ENCODE measurements around the gene P2RY12.

P2RY12 gene

DNA sequence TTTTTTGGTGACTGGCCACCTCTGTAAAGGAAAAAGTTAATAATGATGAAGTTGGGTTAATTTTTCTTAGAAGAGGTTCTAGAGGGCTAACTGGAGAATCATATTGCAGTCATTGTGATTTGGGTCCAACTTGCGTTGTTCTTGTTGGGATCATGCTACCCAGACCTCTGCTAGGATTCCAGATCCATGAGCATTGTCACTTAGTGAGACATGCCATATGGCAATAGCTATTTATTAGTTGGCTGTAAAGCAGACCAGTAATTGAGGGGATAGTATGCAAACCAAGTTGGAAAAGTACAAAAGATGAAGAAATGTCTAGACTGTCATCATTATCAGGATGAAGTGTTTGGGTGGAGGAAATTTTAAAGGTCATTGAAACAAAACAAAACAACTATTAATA lies 30.7 kb upstream of the P2RY12 start:
- Histone ChIP-seq H3K27me3 (replicated peaks; ENCODE audit: control insufficient read depth, insufficient read depth, low read length, poor library complexity, severe bottlenecking) (no peaks in the 10 kb centered on the region), H3K4me3 (ENCODE audit: insufficient read depth, low read depth, low read length, poor library complexity, severe bottlenecking) (no peak overlapping the region), H3K36me3 (ENCODE audit: control insufficient read depth, insufficient read depth, low read length) (no peaks in the 10 kb centered on the region)

DNA sequence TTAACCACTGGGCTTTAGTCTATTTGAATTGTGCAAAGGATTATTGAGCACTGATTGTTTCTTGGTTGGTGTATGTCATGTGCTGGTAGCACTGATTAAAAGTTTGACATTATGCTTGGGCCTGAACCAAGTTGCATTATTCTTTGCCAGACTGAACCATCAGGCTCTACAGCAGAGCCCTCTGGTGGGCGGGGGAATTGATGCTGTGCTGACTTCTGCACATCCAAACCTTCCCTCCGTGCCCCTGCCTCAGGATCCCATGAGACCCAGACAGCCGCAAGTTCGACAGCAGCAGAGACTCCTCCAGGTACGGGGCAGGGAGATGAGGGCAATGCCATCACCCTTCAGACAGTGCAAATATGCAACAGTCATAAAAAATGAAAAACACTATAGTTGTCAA lies 28.4 kb upstream of the P2RY12 start:
- Histone ChIP-seq H3K27ac (ENCODE audit: insufficient read depth, low read length, poor library complexity, severe bottlenecking) (no peak overlapping the region), H3K4me1 (ENCODE audit: control insufficient read depth, insufficient read depth, low read length, poor library complexity, severe bottlenecking) (no peaks in the 10 kb centered on the region), H3K9me3 (ENCODE audit: control insufficient read depth, low read length) (no peaks in the 10 kb centered on the region), H3K4me3 (ENCODE audit: insufficient read depth, low read depth, low read length, poor library complexity, severe bottlenecking) (no peak overlapping the region), H3K27me3 (replicated peaks; ENCODE audit: control insufficient read depth, insufficient read depth, low read length, poor library complexity, severe bottlenecking) (no peaks in the 10 kb centered on the region), H3K36me3 (ENCODE audit: control insufficient read depth, insufficient read depth, low read length) (no peaks in the 10 kb centered on the region)
- no peak for DNase-seq

More for the DNA sequence above, 30.7 kb upstream of the P2RY12 start:
- no peak for DNase-seq
- Histone ChIP-seq H3K4me1 (ENCODE audit: control insufficient read depth, insufficient read depth, low read length, poor library complexity, severe bottlenecking) (no peaks in the 10 kb centered on the region), H3K9me3 (ENCODE audit: control insufficient read depth, low read length) (no peaks in the 10 kb centered on the region), H3K27ac (ENCODE audit: insufficient read depth, low read length, poor library complexity, severe bottlenecking) (no peak overlapping the region)

GRCh38 chr3:151410891-151411559 lies 26.5 kb upstream of the P2RY12 start:
- no peak overlapping the region for H3K4me3 ChIP-seq (ENCODE audit: insufficient read depth, low read depth, low read length, poor library complexity, severe bottlenecking)
- no peaks in the 10 kb centered on the region for H3K36me3 ChIP-seq (ENCODE audit: control insufficient read depth, insufficient read depth, low read length)
- H3K4me1 ChIP-seq (ENCODE audit: control insufficient read depth, insufficient read depth, low read length, poor library complexity, severe bottlenecking): no peaks in the 10 kb centered on the region
- H3K27me3 ChIP-seq (replicated peaks; ENCODE audit: control insufficient read depth, insufficient read depth, low read length, poor library complexity, severe bottlenecking): no peaks in the 10 kb centered on the region
- H3K27ac ChIP-seq (ENCODE audit: insufficient read depth, low read length, poor library complexity, severe bottlenecking): no peak overlapping the region
- no peak for DNase-seq
- H3K9me3 ChIP-seq (ENCODE audit: control insufficient read depth, low read length): no peaks in the 10 kb centered on the region

GRCh38 chr3:151407928-151408327 lies 23.4 kb upstream of the P2RY12 start:
- DNase-seq: no peak
- H3K9me3 ChIP-seq (ENCODE audit: control insufficient read depth, low read length): no peaks in the 10 kb centered on the region
- no peaks in the 10 kb centered on the region for H3K4me1 ChIP-seq (ENCODE audit: control insufficient read depth, insufficient read depth, low read length, poor library complexity, severe bottlenecking)
- no peak overlapping the region for H3K27ac ChIP-seq (ENCODE audit: insufficient read depth, low read length, poor library complexity, severe bottlenecking)
- H3K4me3 ChIP-seq (ENCODE audit: insufficient read depth, low read depth, low read length, poor library complexity, severe bottlenecking): no peak overlapping the region
- H3K27me3 ChIP-seq (replicated peaks; ENCODE audit: control insufficient read depth, insufficient read depth, low read length, poor library complexity, severe bottlenecking): peaks cover 2% of the 10 kb centered on the region
- H3K36me3 ChIP-seq (ENCODE audit: control insufficient read depth, insufficient read depth, low read length): no peaks in the 10 kb centered on the region

DNA sequence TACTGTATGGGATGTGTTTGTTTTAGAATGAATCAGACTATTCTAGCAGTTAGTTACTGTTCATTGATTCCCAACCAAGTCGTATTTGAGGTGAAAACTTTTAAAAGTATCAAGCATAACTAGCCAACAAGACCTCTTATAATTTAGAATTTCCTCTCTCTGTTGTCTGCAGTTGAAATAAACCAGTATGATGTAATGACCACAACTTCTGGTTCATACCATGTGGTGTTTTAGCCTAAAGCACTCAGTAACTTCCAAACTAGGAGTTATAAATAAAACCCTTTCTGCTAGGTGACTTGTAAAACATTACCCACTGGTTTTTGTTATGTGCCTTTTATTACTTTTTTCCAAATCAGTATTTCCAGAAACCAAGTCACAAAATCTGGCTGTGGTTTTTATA lies 19.8 kb upstream of the P2RY12 start:
- no peak for DNase-seq
- H3K4me3 ChIP-seq (ENCODE audit: insufficient read depth, low read depth, low read length, poor library complexity, severe bottlenecking): no peak overlapping the region

DNA sequence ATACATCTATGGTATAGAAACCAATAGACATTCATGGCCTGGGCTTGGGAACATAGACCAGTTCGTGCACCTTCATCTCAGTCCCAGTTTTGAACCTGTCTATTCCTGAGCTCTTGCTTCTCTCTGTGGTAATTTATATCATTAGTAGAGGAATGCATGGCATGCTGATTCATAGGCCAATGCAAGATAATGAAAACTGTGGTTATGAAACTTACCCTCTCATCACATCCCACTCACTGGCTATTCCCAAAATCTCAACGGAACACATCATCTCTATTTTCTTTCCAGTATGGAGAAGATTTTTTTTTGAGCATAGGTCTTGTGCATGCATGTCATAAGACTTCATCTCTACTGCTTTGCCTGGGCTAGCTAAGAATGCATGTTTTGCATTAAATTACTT lies 18.7 kb upstream of the P2RY12 start:
- H3K27ac ChIP-seq (ENCODE audit: insufficient read depth, low read length, poor library complexity, severe bottlenecking): no peak overlapping the region
- H3K4me3 ChIP-seq (ENCODE audit: insufficient read depth, low read depth, low read length, poor library complexity, severe bottlenecking): no peak overlapping the region
- no peaks in the 10 kb centered on the region for H3K4me1 ChIP-seq (ENCODE audit: control insufficient read depth, insufficient read depth, low read length, poor library complexity, severe bottlenecking)
- peaks cover 2% of the 10 kb centered on the region for H3K27me3 ChIP-seq (replicated peaks; ENCODE audit: control insufficient read depth, insufficient read depth, low read length, poor library complexity, severe bottlenecking)
- DNase-seq: no peak
- H3K36me3 ChIP-seq (ENCODE audit: control insufficient read depth, insufficient read depth, low read length): no peaks in the 10 kb centered on the region
- H3K9me3 ChIP-seq (ENCODE audit: control insufficient read depth, low read length): no peaks in the 10 kb centered on the region

More for the DNA sequence above, 19.8 kb upstream of the P2RY12 start:
- no peaks in the 10 kb centered on the region for H3K9me3 ChIP-seq (ENCODE audit: control insufficient read depth, low read length)
- no peaks in the 10 kb centered on the region for H3K36me3 ChIP-seq (ENCODE audit: control insufficient read depth, insufficient read depth, low read length)
- no peaks in the 10 kb centered on the region for H3K4me1 ChIP-seq (ENCODE audit: control insufficient read depth, insufficient read depth, low read length, poor library complexity, severe bottlenecking)
- peaks cover 2% of the 10 kb centered on the region for H3K27me3 ChIP-seq (replicated peaks; ENCODE audit: control insufficient read depth, insufficient read depth, low read length, poor library complexity, severe bottlenecking)
- no peak overlapping the region for H3K27ac ChIP-seq (ENCODE audit: insufficient read depth, low read length, poor library complexity, severe bottlenecking)

DNA sequence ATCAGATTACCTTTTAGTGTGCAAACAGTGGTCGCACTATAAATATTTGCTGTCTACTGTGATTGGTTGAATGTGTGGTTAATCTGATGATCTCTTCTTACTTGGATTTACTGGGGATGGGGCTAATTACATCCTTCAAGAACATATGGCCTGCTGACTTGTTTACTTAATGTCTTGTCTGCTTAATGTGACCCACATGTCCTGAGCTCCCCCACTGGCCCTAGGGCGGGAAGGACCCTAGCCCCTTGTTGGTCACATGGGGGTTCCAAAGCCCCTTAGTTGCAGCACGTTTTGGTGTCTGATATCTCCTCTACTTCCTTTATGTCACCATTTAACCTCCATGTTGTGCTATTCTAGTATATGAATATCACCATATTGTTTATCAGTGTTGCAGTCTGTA lies 17.8 kb upstream of the P2RY12 start:
- H3K4me3 ChIP-seq (ENCODE audit: insufficient read depth, low read depth, low read length, poor library complexity, severe bottlenecking): no peak overlapping the region
- H3K9me3 ChIP-seq (ENCODE audit: control insufficient read depth, low read length): no peaks in the 10 kb centered on the region
- no peak overlapping the region for H3K27ac ChIP-seq (ENCODE audit: insufficient read depth, low read length, poor library complexity, severe bottlenecking)
- peaks cover 2% of the 10 kb centered on the region for H3K27me3 ChIP-seq (replicated peaks; ENCODE audit: control insufficient read depth, insufficient read depth, low read length, poor library complexity, severe bottlenecking)
- no peak for DNase-seq
- H3K4me1 ChIP-seq (ENCODE audit: control insufficient read depth, insufficient read depth, low read length, poor library complexity, severe bottlenecking): no peaks in the 10 kb centered on the region
- H3K36me3 ChIP-seq (ENCODE audit: control insufficient read depth, insufficient read depth, low read length): no peaks in the 10 kb centered on the region

DNA sequence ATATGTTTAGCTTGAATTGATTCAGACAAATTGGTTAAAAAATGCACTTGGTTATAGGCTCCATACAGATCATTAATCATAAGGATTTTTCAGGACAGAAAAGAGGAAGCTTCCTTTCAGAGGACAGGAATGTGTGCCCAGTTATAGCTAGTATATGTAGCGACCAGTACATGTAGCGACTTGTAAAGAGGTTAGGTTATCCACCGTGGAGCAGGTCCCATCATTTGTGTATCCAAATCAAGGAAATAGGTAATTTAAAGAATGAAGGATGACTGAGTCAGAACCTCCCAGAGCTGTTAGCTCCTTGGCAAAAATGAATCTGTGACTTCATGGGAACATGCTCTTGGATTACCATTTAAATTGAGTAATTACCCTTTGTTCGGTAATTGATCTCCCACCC lies 15.8 kb upstream of the P2RY12 start:
- Histone ChIP-seq H3K4me3 (ENCODE audit: insufficient read depth, low read depth, low read length, poor library complexity, severe bottlenecking) (no peak overlapping the region), H3K4me1 (ENCODE audit: control insufficient read depth, insufficient read depth, low read length, poor library complexity, severe bottlenecking) (no peaks in the 10 kb centered on the region), H3K36me3 (ENCODE audit: control insufficient read depth, insufficient read depth, low read length) (no peaks in the 10 kb centered on the region), H3K27ac (ENCODE audit: insufficient read depth, low read length, poor library complexity, severe bottlenecking) (no peak overlapping the region), H3K27me3 (replicated peaks; ENCODE audit: control insufficient read depth, insufficient read depth, low read length, poor library complexity, severe bottlenecking) (peaks cover under 1% of the 10 kb centered on the region), H3K9me3 (ENCODE audit: control insufficient read depth, low read length) (no peaks in the 10 kb centered on the region)
- DNase-seq: no peak

DNA sequence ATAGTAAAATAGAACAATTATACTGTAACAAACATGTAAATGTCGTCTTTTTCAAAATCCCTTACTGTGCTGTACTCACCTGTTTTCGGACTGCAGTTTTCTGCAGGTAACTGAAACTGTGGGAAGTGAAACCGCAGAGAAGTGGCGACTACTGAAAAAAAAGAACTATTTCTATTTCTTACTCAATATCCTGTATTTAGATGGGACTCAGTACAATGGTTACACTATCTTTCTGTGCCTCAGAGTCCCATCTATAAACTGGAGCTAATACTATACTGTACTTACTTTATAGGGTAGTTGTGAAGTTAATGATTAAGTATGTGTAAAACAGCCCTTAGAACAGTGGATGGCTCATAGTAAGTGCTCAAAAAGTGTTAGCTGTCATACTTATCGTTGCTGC lies 14.3 kb upstream of the P2RY12 start:
- Histone ChIP-seq H3K27me3 (replicated peaks; ENCODE audit: control insufficient read depth, insufficient read depth, low read length, poor library complexity, severe bottlenecking) (no peaks in the 10 kb centered on the region), H3K4me1 (ENCODE audit: control insufficient read depth, insufficient read depth, low read length, poor library complexity, severe bottlenecking) (no peaks in the 10 kb centered on the region), H3K27ac (ENCODE audit: insufficient read depth, low read length, poor library complexity, severe bottlenecking) (no peak overlapping the region), H3K36me3 (ENCODE audit: control insufficient read depth, insufficient read depth, low read length) (no peaks in the 10 kb centered on the region), H3K9me3 (ENCODE audit: control insufficient read depth, low read length) (no peaks in the 10 kb centered on the region), H3K4me3 (ENCODE audit: insufficient read depth, low read depth, low read length, poor library complexity, severe bottlenecking) (no peak overlapping the region)
- DNase-seq: no peak

GRCh38 chr3:151395806-151396205 lies 11.3 kb upstream of the P2RY12 start:
- Histone ChIP-seq H3K4me1 (ENCODE audit: control insufficient read depth, insufficient read depth, low read length, poor library complexity, severe bottlenecking) (no peaks in the 10 kb centered on the region), H3K36me3 (ENCODE audit: control insufficient read depth, insufficient read depth, low read length) (no peaks in the 10 kb centered on the region), H3K27ac (ENCODE audit: insufficient read depth, low read length, poor library complexity, severe bottlenecking) (no peak overlapping the region), H3K4me3 (ENCODE audit: insufficient read depth, low read depth, low read length, poor library complexity, severe bottlenecking) (no peak overlapping the region), H3K27me3 (replicated peaks; ENCODE audit: control insufficient read depth, insufficient read depth, low read length, poor library complexity, severe bottlenecking) (no peaks in the 10 kb centered on the region), H3K9me3 (ENCODE audit: control insufficient read depth, low read length) (no peaks in the 10 kb centered on the region)
- DNase-seq: no peak
